Psoas muscle (tissue), 8 donors: ENCODE results near the gene MRPL21. TPM values are rescaled to one million over a fixed set of nuclear protein-coding genes. Genes with fewer than 3 reads are reported as not detected.

Experiments used
- ATAC-seq, 4 donors: fragments of 200-7000 bp; cut with Tn5 transposase; one replicate each; pipeline ENCODE4 v1.9.1; 2020; ENCODE audit warnings: moderate library complexity in 3 of 4, mild to moderate bottlenecking in 2 of 4
- DNase-seq, 2 donors: peaks; one replicate each; pipeline ENCODE4 v3.0.0-alpha.2; 2020
- H3K27ac ChIP-seq: fragments of 200-600 bp; one replicate; pipeline ENCODE4 v1.8.0; 2022
- H3K27me3 ChIP-seq, 3 donors: fragments of 200-600 bp in 1 of 3; one replicate each; pipeline versions ENCODE4 v1.6.1 to v1.8.0; 2013 to 2022; ENCODE audit warnings: low read length in 2 of 3, mild to moderate bottlenecking in 2 of 3, moderate library complexity in 1 of 3; ENCODE audit not compliant: insufficient read depth in 3 of 3
- H3K36me3 ChIP-seq, 2 donors: fragments of 200-600 bp in 1 of 2; one replicate each; pipeline versions ENCODE4 v1.6.1 to v1.8.0; 2013 to 2022; ENCODE audit warnings: low read depth in 1 of 2, mild to moderate bottlenecking in 1 of 2, moderate library complexity in 1 of 2; ENCODE audit not compliant: insufficient read depth in 1 of 2
- H3K4me1 ChIP-seq: fragments of 200-600 bp; one replicate; pipeline ENCODE4 v1.8.0; 2022
- H3K4me3 ChIP-seq: fragments of 200-600 bp; one replicate; pipeline ENCODE4 v1.8.0; 2022; ENCODE audit warnings: mild to moderate bottlenecking
- H3K9me3 ChIP-seq: fragments of 200-600 bp; one replicate; pipeline ENCODE4 v1.8.0; 2022
- WGBS, 3 donors: extraction: QIAGEN DNeasy Blood & Tissue Kit; methylation state at CpG; one replicate each; pipeline versions ENCODE4 v1.1.6 to v1.1.7; 2013; 5-methylcytosine and 5-hydroxymethylcytosine counted together
- intact Hi-C, 2 donors: fragments of 100-400 bp; cut with DNase I; formaldehyde crosslinking; loops; one replicate each; pipeline versions ENCODE4 v1.11.0 to v1.14.2; 2022
- polyA plus RNA-seq, 3 donors: library from polyadenylated mRNA; stranded (reverse); fragments of 200-250 nt; gene quantifications; one replicate each; pipeline ENCODE4 v1.2.3, GENCODE V29; 2013
- total RNA-seq, 4 donors: library from RNA; stranded (reverse); fragmentation: NEBNext Ultra II Directional in 2 of 4; extraction: Animal tissue kit (Norgen Biotek cat#: 25700) in 2 of 4; gene quantifications; one replicate each; pipeline versions ENCODE4 v1.2.1 to v1.2.4, GENCODE V29; 2021 to 2023
- TF ChIP-seq, protein P1 (sequence below): fragments of 200-600 bp; IDR thresholded peaks from one replicate; pipeline ENCODE4 v1.8.0; 2022; ENCODE audit warnings: antibody characterized with exemption
- donor health status: healthy with polysubstance abuse.
- donor health status: DM: no; HTN: no; CAD: no; lungs with moderate emphysema.
- donor health status: Bipolar disorder and iron deficiency.
- donor health status: healthy.
- donor health status: DM: yes; HTN: yes; CAD: no.
- donor health status: DM: no; HTN: no; CAD: no.
- donor health status: DM: no; HTN: no; CAD: no.
- donor health status: DM: yes; HTN: yes; CAD: no.

MRPL21 gene
- total and polyA plus RNA-seq, 7 donors: 59.2 to 181 (median 104) TPM

DNA sequence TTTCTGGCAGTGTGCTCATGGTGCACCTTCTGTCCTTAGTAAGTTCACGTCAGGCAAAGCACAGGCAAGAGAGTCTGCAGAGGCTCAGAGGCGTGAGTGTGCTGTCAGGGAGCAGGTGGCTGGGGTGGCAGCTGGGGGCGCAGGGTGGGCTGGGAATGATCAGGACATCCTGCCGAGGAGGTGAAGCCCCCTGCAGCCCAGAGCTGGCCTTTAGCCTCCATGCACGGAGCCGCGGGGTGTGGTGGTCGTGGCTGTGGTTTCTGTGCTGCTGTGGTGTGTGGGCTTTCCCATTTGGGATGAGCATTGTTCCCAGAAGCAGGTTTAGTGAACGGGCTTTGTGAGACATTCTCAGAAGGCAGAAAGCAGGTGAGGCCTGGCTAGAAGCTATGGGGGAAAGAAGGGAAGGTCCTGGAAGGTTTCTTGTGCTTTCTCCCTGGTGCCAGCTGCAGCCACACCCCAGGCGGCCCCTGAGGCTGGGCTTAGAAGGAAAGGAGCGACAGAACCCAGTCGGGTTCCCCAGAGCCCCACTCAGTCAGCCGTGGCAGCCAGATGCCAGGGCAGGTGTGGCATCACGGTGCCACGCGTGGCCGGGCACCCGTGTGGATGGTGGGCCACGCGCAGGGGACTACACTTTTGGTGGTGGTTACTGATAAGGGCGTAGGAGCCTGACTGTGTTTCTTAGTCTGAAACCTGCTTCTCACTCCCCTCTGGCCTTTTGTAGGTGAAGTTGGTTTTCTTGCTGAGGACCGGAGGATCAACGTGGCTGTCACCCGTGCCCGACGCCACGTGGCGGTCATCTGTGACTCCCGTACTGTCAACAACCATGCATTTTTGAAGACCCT, 32.1 kb upstream of the MRPL21 start:
- WGBS, 3 donors: 93 to 95% (median 95%) methylated on average over 29 of the region's 29 CpGs
- Histone ChIP-seq H3K4me1 (no peaks in the 10 kb centered on the region), H3K9me3 (no peaks in the 10 kb centered on the region), H3K27me3 (no peaks in the 10 kb centered on the region), H3K4me3 (no peak overlapping the region), H3K27ac (no peak overlapping the region), H3K36me3 (peaks cover 7 to 96% of the 10 kb centered on the region in 2 donors)
- TF ChIP-seq, protein P1, sequence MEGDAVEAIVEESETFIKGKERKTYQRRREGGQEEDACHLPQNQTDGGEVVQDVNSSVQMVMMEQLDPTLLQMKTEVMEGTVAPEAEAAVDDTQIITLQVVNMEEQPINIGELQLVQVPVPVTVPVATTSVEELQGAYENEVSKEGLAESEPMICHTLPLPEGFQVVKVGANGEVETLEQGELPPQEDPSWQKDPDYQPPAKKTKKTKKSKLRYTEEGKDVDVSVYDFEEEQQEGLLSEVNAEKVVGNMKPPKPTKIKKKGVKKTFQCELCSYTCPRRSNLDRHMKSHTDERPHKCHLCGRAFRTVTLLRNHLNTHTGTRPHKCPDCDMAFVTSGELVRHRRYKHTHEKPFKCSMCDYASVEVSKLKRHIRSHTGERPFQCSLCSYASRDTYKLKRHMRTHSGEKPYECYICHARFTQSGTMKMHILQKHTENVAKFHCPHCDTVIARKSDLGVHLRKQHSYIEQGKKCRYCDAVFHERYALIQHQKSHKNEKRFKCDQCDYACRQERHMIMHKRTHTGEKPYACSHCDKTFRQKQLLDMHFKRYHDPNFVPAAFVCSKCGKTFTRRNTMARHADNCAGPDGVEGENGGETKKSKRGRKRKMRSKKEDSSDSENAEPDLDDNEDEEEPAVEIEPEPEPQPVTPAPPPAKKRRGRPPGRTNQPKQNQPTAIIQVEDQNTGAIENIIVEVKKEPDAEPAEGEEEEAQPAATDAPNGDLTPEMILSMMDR: no peak
- ATAC-seq (no peak), DNase-seq (no peak)
- intact Hi-C loops: no loop called here

DNA sequence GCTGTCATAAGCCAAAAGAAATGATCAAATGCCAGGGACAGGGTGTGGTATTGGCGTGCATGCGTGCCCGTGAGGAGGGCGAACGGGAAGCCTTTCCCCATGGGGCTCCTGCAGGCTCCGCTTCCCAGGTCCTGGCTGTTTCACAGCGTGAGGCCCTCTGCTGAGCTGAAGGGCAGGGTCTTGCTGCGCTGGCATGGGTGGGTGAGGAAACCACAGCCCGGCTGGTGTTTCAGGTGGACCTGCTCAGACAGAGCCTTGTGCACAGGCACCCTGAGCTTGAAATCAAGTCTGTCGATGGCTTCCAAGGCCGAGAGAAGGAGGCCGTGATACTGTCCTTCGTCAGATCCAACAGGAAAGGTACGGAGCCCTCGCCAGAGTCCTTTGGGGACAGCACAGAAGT, 31.4 kb upstream of the MRPL21 start:
- ATAC-seq (no peak), DNase-seq (no peak)
- intact Hi-C loops: no loop called here
- Histone ChIP-seq H3K4me3 (no peak overlapping the region), H3K4me1 (no peaks in the 10 kb centered on the region), H3K9me3 (no peaks in the 10 kb centered on the region), H3K36me3 (peaks cover 7 to 98% of the 10 kb centered on the region in 2 donors), H3K27me3 (no peaks in the 10 kb centered on the region), H3K27ac (no peak overlapping the region)
- 92 to 94% (median 94%) methylated on average over 15 of the region's 15 CpGs for WGBS, 3 donors
- TF ChIP-seq, protein P1: no peak

DNA sequence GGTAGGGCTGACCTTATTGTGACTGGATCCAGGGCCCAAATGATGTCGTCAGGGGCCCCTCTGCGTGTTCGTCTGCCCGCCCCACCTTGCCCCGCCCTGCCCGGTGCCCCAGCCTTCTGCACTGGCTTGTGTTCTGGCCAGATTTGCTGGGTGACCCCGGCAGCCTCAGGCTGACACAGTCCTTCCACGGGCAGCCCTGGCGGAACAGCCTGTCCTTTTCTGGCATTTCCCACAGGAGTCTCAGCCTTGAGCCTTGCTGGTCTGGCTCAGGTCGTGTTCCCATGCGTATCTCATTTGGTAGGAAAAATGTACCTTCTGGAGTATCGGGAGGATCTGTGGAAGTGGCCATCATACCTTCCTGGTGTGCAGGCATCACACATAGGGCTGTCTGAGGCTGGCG, 31.0 kb upstream of the MRPL21 start:
- H3K27ac ChIP-seq: no peak overlapping the region
- 79 to 91% (median 89%) methylated on average over 13 of the region's 13 CpGs for WGBS, 3 donors
- H3K27me3 ChIP-seq: no peaks in the 10 kb centered on the region
- TF ChIP-seq, protein P1: no peak
- H3K36me3 ChIP-seq: peaks cover 7 to 98% of the 10 kb centered on the region in 2 donors
- intact Hi-C loops: no loop called here
- no peaks in the 10 kb centered on the region for H3K9me3 ChIP-seq
- no peak overlapping the region for H3K4me3 ChIP-seq
- DNase-seq (no peak), ATAC-seq (no peak)
- no peaks in the 10 kb centered on the region for H3K4me1 ChIP-seq

DNA sequence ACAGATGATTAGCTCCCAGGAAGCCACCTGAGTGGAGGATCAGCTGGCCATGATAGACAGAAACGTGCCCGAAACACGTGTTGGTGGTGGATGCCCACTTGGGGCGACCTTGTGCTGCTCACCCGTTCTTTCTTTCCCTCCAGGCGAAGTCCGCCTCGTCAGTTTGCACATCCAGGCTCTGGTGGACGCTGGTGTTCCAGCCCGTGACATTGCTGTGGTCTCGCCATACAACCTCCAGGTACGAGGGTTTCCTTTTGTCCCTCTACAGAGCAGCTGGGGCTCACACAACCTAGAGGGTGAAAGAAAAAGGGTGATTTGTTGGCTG, 30.7 kb upstream of the MRPL21 start:
- Histone ChIP-seq H3K4me1 (no peaks in the 10 kb centered on the region), H3K4me3 (no peak overlapping the region), H3K36me3 (peaks cover 7 to 99% of the 10 kb centered on the region in 2 donors), H3K27ac (no peak overlapping the region), H3K27me3 (no peaks in the 10 kb centered on the region), H3K9me3 (no peaks in the 10 kb centered on the region)
- TF ChIP-seq, protein P1: no peak
- DNase-seq: no peak
- 90 to 94% (median 91%) methylated on average over 12 of the region's 12 CpGs for WGBS, 3 donors
- intact Hi-C loops: no loop called here
- ATAC-seq: no peak
